CD14-positive monocyte (primary cell): ENCODE results near the gene ZNF432. TPM values are rescaled to one million over a fixed set of nuclear protein-coding genes. Genes with fewer than 3 reads are reported as not detected.
A peak's percentile ranks its signal among the peaks of the same experiment; 100 is the strongest.
"Not testable (repeated sequence)": the region's sequence is repeated elsewhere in the genome, so short reads cannot be mapped to it uniquely, and the experiment has no call there.

ENCODE experiments used
- DNase-seq, 3 donors: peaks; one replicate each; pipeline ENCODE4 v3.0.0-alpha.2; 2011 to 2022
- H2AFZ ChIP-seq: 2 replicates; pipeline ENCODE4 v1.6.0; 2012; ENCODE audit warnings: mild to moderate bottlenecking, low read depth, low read length, inconsistent platforms; ENCODE audit not compliant: insufficient read depth, poor library complexity, severe bottlenecking
- H3K27ac ChIP-seq, 2 donors: 1 replicate in 1 of 2; 2 replicates in 1 of 2; pipeline ENCODE4 v1.5.1; 2012 to 2013; ENCODE audit warnings: low read length in 2 of 2, control low read depth in 1 of 2, inconsistent platforms in 1 of 2, low read depth in 1 of 2, mild to moderate bottlenecking in 1 of 2
- H3K27me3 ChIP-seq, 2 donors: one replicate each; pipeline versions ENCODE4 v1.6.0 to v1.6.1; 2011 to 2013; ENCODE audit warnings: low read length in 2 of 2; ENCODE audit not compliant: control insufficient read depth in 2 of 2, insufficient read depth in 2 of 2
- H3K36me3 ChIP-seq, 2 donors: replicated peaks in 1 of 2; 1 replicate in 1 of 2; 2 replicates in 1 of 2; pipeline versions ENCODE4 v1.5.1 to v1.6.1; 2012 to 2013; ENCODE audit warnings: low read length in 2 of 2, control low read depth in 1 of 2, inconsistent platforms in 1 of 2, mild to moderate bottlenecking in 1 of 2; ENCODE audit not compliant: insufficient read depth in 2 of 2, control insufficient read depth in 1 of 2
- H3K4me1 ChIP-seq, 2 donors: 1 replicate in 1 of 2; 2 replicates in 1 of 2; pipeline versions ENCODE4 v1.5.1 to v1.6.1; 2012 to 2013; ENCODE audit warnings: low read length in 2 of 2, control low read depth in 1 of 2, inconsistent platforms in 1 of 2, mild to moderate bottlenecking in 1 of 2, moderate library complexity in 1 of 2; ENCODE audit not compliant: insufficient read depth in 2 of 2, control insufficient read depth in 1 of 2
- H3K4me2 ChIP-seq: replicated peaks from 2 replicates; pipeline ENCODE3; 2012; ENCODE audit warnings: low read length, moderate library complexity, mild to moderate bottlenecking; ENCODE audit not compliant: poor library complexity, severe bottlenecking; ENCODE audit errors: extremely low read depth
- H3K4me3 ChIP-seq, 3 experiments: fragments of 200-600 bp in 1 of 3; sonication (generic) in 1 of 3; replicated peaks in 1 of 3; 1 replicate in 2 of 3; 2 replicates in 1 of 3; pipeline ENCODE4 v1.5.1; 2011 to 2013; ENCODE audit warnings: low read length in 3 of 3, mild to moderate bottlenecking in 3 of 3, control low read depth in 2 of 3, low read depth in 2 of 3, inconsistent platforms in 1 of 3, moderate library complexity in 1 of 3
- H3K79me2 ChIP-seq: 2 replicates; pipeline ENCODE4 v1.6.0; 2012; ENCODE audit warnings: mild to moderate bottlenecking, control low read depth, inconsistent platforms, low read length, moderate library complexity; ENCODE audit not compliant: insufficient read depth
- H3K9ac ChIP-seq: 2 replicates; pipeline ENCODE4 v1.6.0; 2017; ENCODE audit warnings: low read length, mild to moderate bottlenecking; ENCODE audit not compliant: insufficient read depth, poor library complexity, severe bottlenecking
- H3K9me3 ChIP-seq, 2 donors: replicated peaks in 1 of 2; 1 replicate in 1 of 2; 2 replicates in 1 of 2; pipeline versions ENCODE4 v1.5.1 to v1.6.1; 2012 to 2013; ENCODE audit warnings: low read length in 2 of 2, control low read depth in 1 of 2; ENCODE audit not compliant: control insufficient read depth in 1 of 2, insufficient read depth in 1 of 2
- H4K20me1 ChIP-seq: 2 replicates; pipeline ENCODE4 v1.6.0; 2012; ENCODE audit warnings: mild to moderate bottlenecking, low read length, control low read depth, moderate library complexity; ENCODE audit not compliant: insufficient read depth
- H3K27ac Mint-ChIP-seq, 7 donors: one replicate each; pipeline ENCODE4 v1.8.0; 2020; ENCODE audit warnings: mild to moderate bottlenecking in 7 of 7, mixed read lengths in 7 of 7, moderate library complexity in 6 of 7, inconsistent platforms in 2 of 7
- H3K27me3 Mint-ChIP-seq, 3 donors: one replicate each; pipeline ENCODE4 v1.8.0; 2021 to 2022; ENCODE audit warnings: low read depth in 3 of 3, mild to moderate bottlenecking in 3 of 3, mixed read lengths in 3 of 3, moderate library complexity in 3 of 3, inconsistent platforms in 1 of 3
- H3K36me3 Mint-ChIP-seq, 2 donors: one replicate each; pipeline ENCODE4 v1.8.0; 2020; ENCODE audit warnings: mixed read lengths in 2 of 2, inconsistent platforms in 1 of 2, mild to moderate bottlenecking in 1 of 2
- H3K4me1 Mint-ChIP-seq: one replicate; pipeline ENCODE4 v1.8.0; 2020; ENCODE audit warnings: mild to moderate bottlenecking, mixed read lengths
- H3K4me3 Mint-ChIP-seq, 2 donors: one replicate each; pipeline ENCODE4 v1.8.0; 2020; ENCODE audit warnings: mild to moderate bottlenecking in 2 of 2, mixed read lengths in 2 of 2, moderate library complexity in 1 of 2
- H3K9me3 Mint-ChIP-seq, 7 donors: one replicate each; pipeline ENCODE4 v1.8.0; 2020 to 2022; ENCODE audit warnings: mixed read lengths in 7 of 7, mild to moderate bottlenecking in 6 of 7, moderate library complexity in 6 of 7, inconsistent platforms in 2 of 7
- WGBS: methylation state at CpG from one replicate; pipeline ENCODE4 v1.1.5; 2013; ENCODE audit warnings: missing lambda C conversion rate; ENCODE audit not compliant: insufficient coverage; 5-methylcytosine and 5-hydroxymethylcytosine counted together
- intact Hi-C, 2 donors: fragments of 100-400 bp; cut with micrococcal nuclease; formaldehyde crosslinking; loops; one replicate each; pipeline versions ENCODE4 v1.15.0 to v1.15.1; 2023
- polyA minus RNA-seq: library from RNA; depleted of rRNA, polyadenylated mRNA; stranded (reverse); fragments of >200 nt; gene quantifications from 2 replicates; pipeline ENCODE4 v1.2.3, GENCODE V29; 2012
- polyA plus RNA-seq, 3 donors: library from polyadenylated mRNA; depleted of rRNA in 1 of 3; unstranded in 2 of 3; stranded (reverse) in 1 of 3; fragments of 300-500 nt in 2 of 3; fragments of >200 nt in 1 of 3; fragmentation: Illumina TruSeq in 2 of 3; gene quantifications; 1 replicate in 2 of 3; 2 replicates in 1 of 3; pipeline ENCODE4 v1.2.3, GENCODE V29; 2012 to 2021
- total RNA-seq, 12 experiments: library from RNA in 1 of 12; stranded (reverse) in 1 of 12; fragments of 120-200 nt in 1 of 12; gene quantifications; one replicate each; pipeline ENCODE4 v1.2.4 and lab custom pipeline; 2013 to 2026; ENCODE audit warnings: mixed read lengths in 6 of 12, inconsistent platforms in 1 of 12
- TF ChIP-seq, protein P1 (sequence below): fragments of 200-600 bp; IDR thresholded peaks from one replicate; pipeline ENCODE4 v1.8.0; 2022; ENCODE audit warnings: antibody characterized with exemption, mild to moderate bottlenecking

The ZNF432 gene
- total RNA-seq (2013): 7.0 TPM
- 1 to 10 TPM; 1.1 to 3.0 (median 1.2) TPM for polyA plus RNA-seq
- 1.9 and 2.8 TPM in 2 replicates for polyA minus RNA-seq
- total RNA-seq (lab: John Stamatoyannopoulos, UW): 4.9 to 21.5 (median 13.3) reads per million in 11 experiments

- peaks cover 11% of the 10 kb centered on the region for H3K4me1 Mint-ChIP-seq
- intact Hi-C loops: loop anchor here (1.0 to 5.0 kb wide), 3 partner anchors 42 to 63 kb away; partner anchors contain the start of genes ZNF350 (in 2 of the 2) and ZNF615 (in 1 of the 2)
These were observed at the start of gene ZNF432 for GRCh38 chr19:52048555-52049501. TSS of gene ZNF432 (minus strand) at chr19:52048838. CDS start at chr19:52046868, 1,970 bp downstream.

GRCh38 chr19:52096416-52096815 lies 47.8 kb upstream of the ZNF432 start:
- DNase-seq, H4K20me1 ChIP-seq, intact Hi-C loops, H3K4me2 ChIP-seq, H2AFZ ChIP-seq, H3K27ac Mint-ChIP-seq, H3K27ac ChIP-seq, H3K9ac ChIP-seq, H3K4me3 Mint-ChIP-seq, H3K27me3 ChIP-seq: not testable (repeated sequence)
- Histone ChIP-seq H3K9me3 (peaks cover 73 to 79% of the 10 kb centered on the region in 2 donors), H3K4me3 (peak overlapping the region in 1 of 3 experiments; percentile 98), H3K36me3 (peaks cover 2 to 27% of the 10 kb centered on the region in 2 donors), H3K4me1 (peaks cover 12 to 13% of the 10 kb centered on the region in 2 donors), H3K79me2 (peaks cover 19% of the 10 kb centered on the region)
- Mint-ChIP-seq H3K4me1 (peaks cover 25% of the 10 kb centered on the region), H3K27me3 (peaks cover 7 to 11% (median 7%) of the 10 kb centered on the region in 3 donors), H3K36me3 (peaks cover 24 to 28% of the 10 kb centered on the region in 2 donors), H3K9me3 (peaks cover 59 to 95% (median 89%) of the 10 kb centered on the region in 7 donors)
- WGBS: 100% methylated on average over 1 of the region's 3 CpGs

More at GRCh38 chr19:52048555-52049501, at the start of gene ZNF432:
- Mint-ChIP-seq H3K9me3 (peaks cover 31 to 71% (median 52%) of the 10 kb centered on the region in 7 donors), H3K4me3 (peak within 1 kb of the TSS; percentile 98 to 99), H3K36me3 (peaks cover 27 to 42% of the 10 kb centered on the region in 2 donors), H3K27me3 (peaks cover 0 to 2% (median 0%) of the 10 kb centered on the region in 3 donors), H3K27ac (peak within 1 kb of the TSS; percentile 97 to 100 (median 99))
- peak; percentile 92 to 95 (median 94) for DNase-seq
- peaks cover 14 to 31% of the 10 kb centered on the region in 2 donors for H3K36me3 ChIP-seq
- WGBS: under 1% methylated on average over 46 of the region's 60 CpGs
- peak within 1 kb of the TSS; percentile 93 for H2AFZ ChIP-seq
- H3K9ac ChIP-seq: peak within 1 kb of the TSS; percentile 87
- H4K20me1 ChIP-seq: no peaks in the 10 kb centered on the region
- H3K4me1 ChIP-seq: peaks cover 11 to 13% of the 10 kb centered on the region in 2 donors
- peaks cover 39 to 50% of the 10 kb centered on the region in 2 donors for H3K9me3 ChIP-seq
- no peaks in the 10 kb centered on the region for H3K79me2 ChIP-seq
- peak within 1 kb of the TSS; percentile 69 to 94 (median 92) for H3K4me3 ChIP-seq
- TF ChIP-seq, protein P1, sequence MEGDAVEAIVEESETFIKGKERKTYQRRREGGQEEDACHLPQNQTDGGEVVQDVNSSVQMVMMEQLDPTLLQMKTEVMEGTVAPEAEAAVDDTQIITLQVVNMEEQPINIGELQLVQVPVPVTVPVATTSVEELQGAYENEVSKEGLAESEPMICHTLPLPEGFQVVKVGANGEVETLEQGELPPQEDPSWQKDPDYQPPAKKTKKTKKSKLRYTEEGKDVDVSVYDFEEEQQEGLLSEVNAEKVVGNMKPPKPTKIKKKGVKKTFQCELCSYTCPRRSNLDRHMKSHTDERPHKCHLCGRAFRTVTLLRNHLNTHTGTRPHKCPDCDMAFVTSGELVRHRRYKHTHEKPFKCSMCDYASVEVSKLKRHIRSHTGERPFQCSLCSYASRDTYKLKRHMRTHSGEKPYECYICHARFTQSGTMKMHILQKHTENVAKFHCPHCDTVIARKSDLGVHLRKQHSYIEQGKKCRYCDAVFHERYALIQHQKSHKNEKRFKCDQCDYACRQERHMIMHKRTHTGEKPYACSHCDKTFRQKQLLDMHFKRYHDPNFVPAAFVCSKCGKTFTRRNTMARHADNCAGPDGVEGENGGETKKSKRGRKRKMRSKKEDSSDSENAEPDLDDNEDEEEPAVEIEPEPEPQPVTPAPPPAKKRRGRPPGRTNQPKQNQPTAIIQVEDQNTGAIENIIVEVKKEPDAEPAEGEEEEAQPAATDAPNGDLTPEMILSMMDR: no peak
- H3K4me2 ChIP-seq: peak within 1 kb of the TSS; percentile 88
- peak within 1 kb of the TSS; percentile 93 to 96 for H3K27ac ChIP-seq
- no peaks in the 10 kb centered on the region for H3K27me3 ChIP-seq
